ENCODE data around the gene GID8. TPM values are rescaled to one million over a fixed set of nuclear protein-coding genes. Genes with fewer than 3 reads are reported as not detected.

GID8 gene
- total RNA-seq, 1 experiment from 2014 or later = 37.2 TPM

DNA sequence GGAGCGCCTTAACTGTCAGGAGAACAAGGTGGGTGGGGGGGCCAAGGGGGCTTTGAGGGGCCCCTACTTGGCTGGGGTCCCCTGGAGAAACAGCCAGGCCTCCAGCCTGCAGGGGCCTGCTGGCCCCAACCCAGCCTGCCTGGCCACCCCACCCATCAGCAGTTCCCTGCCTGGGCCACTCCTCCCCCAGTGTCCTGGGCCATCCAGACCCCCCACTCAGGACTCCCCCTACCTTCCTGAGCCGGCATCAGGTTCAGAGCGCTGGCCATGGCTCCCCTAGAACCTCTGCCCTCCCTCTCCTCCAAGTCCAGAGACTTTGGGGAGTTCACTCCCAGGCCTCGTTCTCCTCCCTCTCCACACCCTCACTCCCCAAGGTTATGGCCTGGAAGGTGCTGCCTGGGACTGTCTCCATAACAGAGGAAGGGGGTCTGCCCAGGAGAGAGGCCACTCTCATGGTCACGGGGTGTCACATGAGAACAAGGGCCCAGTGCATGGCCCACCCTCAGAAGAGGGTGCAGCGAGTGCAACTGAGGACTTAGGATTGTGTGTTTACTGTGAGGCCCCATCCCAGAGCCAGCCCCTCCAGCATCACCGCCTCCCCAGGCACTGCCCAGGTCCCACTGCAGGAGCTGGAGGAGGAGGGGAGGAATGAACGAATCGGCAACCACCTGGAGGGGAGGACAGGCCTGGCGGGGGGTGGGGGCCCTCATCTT, 20.6 kb downstream of the GID8 start:
- Histone ChIP-seq H3K4me3 (ENCODE audit: low read length) (no peak overlapping the region), H3K9me3 (ENCODE audit: low read length) (no peaks in the 10 kb centered on the region), H3F3A (ENCODE audit: low read length, unreplicated experiment) (no peaks in the 10 kb centered on the region), H3K4me1 (ENCODE audit: insufficient read depth, low read length) (no peaks in the 10 kb centered on the region; the same call in 1 of the 2 replicates), H3K9ac (ENCODE audit: low read length) (no peak overlapping the region), H3K4me2 (ENCODE audit: low read length) (no peak overlapping the region), H3K9me2 (replicated peaks; ENCODE audit: low read length) (no peaks in the 10 kb centered on the region), H2AFZ (ENCODE audit: low read length) (no peak overlapping the region), H3K36me3 (ENCODE audit: low read depth, low read length) (no peaks in the 10 kb centered on the region), H4K20me1 (ENCODE audit: low read length) (no peaks in the 10 kb centered on the region), H3K79me2 (ENCODE audit: low read length) (no peaks in the 10 kb centered on the region), H3K27ac (ENCODE audit: low read length) (no peak overlapping the region), H3K27me3 (ENCODE audit: low read length) (no peaks in the 10 kb centered on the region)
- intact Hi-C loops (cut with micrococcal nuclease) = no loop called here
- ATAC-seq (no peak), DNase-seq (no peak)
- no peak for TF ChIP-seq EZH2phosphoT487 (IDR thresholded peaks at IDR 0.05; ENCODE audit: borderline replicate concordance, low read length)
- TF ChIP-seq EZH2 (IDR thresholded peaks at IDR 0.05; ENCODE audit: low read length, unreplicated experiment) = no peak
- TF ChIP-seq, protein P1, sequence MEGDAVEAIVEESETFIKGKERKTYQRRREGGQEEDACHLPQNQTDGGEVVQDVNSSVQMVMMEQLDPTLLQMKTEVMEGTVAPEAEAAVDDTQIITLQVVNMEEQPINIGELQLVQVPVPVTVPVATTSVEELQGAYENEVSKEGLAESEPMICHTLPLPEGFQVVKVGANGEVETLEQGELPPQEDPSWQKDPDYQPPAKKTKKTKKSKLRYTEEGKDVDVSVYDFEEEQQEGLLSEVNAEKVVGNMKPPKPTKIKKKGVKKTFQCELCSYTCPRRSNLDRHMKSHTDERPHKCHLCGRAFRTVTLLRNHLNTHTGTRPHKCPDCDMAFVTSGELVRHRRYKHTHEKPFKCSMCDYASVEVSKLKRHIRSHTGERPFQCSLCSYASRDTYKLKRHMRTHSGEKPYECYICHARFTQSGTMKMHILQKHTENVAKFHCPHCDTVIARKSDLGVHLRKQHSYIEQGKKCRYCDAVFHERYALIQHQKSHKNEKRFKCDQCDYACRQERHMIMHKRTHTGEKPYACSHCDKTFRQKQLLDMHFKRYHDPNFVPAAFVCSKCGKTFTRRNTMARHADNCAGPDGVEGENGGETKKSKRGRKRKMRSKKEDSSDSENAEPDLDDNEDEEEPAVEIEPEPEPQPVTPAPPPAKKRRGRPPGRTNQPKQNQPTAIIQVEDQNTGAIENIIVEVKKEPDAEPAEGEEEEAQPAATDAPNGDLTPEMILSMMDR (conservative IDR thresholded peaks at IDR 0.05; ENCODE audit: low read depth, low read length) = no peak
- ChIA-PET CTCF (no interaction called here), POLR2A (ENCODE audit: unreplicated experiment) (no interaction called here)
- BruUV-seq (replicated peaks) = no TSS peak

DNA sequence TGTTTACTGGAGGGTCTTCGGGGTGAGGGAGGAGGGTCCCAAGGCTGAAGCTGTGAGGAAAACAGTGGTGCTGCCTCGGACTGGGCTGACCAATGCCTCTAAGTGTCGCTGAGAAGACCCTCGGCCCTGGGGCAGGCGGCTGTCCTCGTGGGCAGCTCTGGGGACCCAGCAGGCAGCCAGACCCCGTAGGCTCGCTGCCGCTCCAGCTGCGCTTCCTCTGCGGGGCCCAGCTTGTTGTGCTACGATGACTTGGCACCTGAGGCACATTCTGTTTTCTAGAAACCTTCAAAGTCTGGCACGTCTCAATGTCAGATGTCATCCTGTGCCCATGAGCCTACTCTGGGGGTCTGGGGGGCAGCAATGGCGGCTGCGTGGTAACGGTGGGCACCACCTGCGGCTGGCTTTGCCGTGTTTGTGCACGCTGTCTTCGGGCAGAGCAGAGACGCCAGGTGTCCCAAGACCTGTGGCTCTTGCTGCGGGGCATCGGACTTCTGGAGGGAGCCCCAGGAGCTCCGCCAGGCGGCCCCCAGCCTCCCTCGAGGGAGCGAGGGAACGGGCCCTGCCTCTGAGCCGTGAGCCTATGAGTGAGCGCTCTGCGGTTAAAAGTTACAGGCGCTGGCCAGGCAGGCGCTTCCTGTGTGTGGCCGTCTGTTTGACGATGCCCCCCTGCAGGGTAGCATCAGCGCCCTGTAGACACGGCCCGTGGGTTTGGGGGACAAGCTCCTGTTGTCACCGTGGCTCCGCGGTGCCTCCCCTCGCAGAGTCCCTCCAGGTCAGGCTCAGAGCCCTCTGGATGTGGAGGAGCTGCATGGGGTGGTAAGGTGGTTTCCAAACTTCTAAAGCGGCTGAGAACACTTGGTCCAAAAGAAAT, 21.4 kb downstream of the GID8 start:
- no peaks in the 10 kb centered on the region; the same call in 1 of the 2 replicates for H3K4me1 ChIP-seq (ENCODE audit: insufficient read depth, low read length)
- POLR2A ChIA-PET (ENCODE audit: unreplicated experiment) = no interaction called here
- no peak for DNase-seq
- no peaks in the 10 kb centered on the region for H4K20me1 ChIP-seq (ENCODE audit: low read length)
- BruUV-seq (replicated peaks) = no TSS peak
- no peaks in the 10 kb centered on the region for H3K9me2 ChIP-seq (replicated peaks; ENCODE audit: low read length)
- H3K27ac ChIP-seq (ENCODE audit: low read length) = no peak overlapping the region
- H3K9me3 ChIP-seq (ENCODE audit: low read length) = no peaks in the 10 kb centered on the region
- intact Hi-C loops (cut with micrococcal nuclease) = no loop called here
- H3K4me2 ChIP-seq (ENCODE audit: low read length) = no peak overlapping the region
- H3K9ac ChIP-seq (ENCODE audit: low read length) = no peak overlapping the region
- H3K36me3 ChIP-seq (ENCODE audit: low read depth, low read length) = no peaks in the 10 kb centered on the region
- ATAC-seq = no peak
- peaks cover 2% of the 10 kb centered on the region; the same call in 1 of the 2 replicates for H3K27me3 ChIP-seq (ENCODE audit: low read length)
- H3F3A ChIP-seq (ENCODE audit: low read length, unreplicated experiment) = no peaks in the 10 kb centered on the region
- H3K4me3 ChIP-seq (ENCODE audit: low read length) = no peak overlapping the region
- CTCF ChIA-PET = no interaction called here
- TF ChIP-seq, protein P1 (conservative IDR thresholded peaks at IDR 0.05; ENCODE audit: low read depth, low read length) = no peak
- TF ChIP-seq EZH2 (IDR thresholded peaks at IDR 0.05; ENCODE audit: low read length, unreplicated experiment) (no peak), EZH2phosphoT487 (IDR thresholded peaks at IDR 0.05; ENCODE audit: borderline replicate concordance, low read length) (no peak)
- H3K79me2 ChIP-seq (ENCODE audit: low read length) = no peaks in the 10 kb centered on the region
- no peak overlapping the region for H2AFZ ChIP-seq (ENCODE audit: low read length)
